Smooth muscle cell (in vitro differentiated cells): ENCODE data around the gene NAALADL1. TPM values are rescaled to one million over a fixed set of nuclear protein-coding genes. Genes with fewer than 3 reads are reported as not detected.
"Not testable (repeated sequence)": the region's sequence is repeated elsewhere in the genome, so short reads cannot be mapped to it uniquely, and the experiment has no call there.

Source experiments
- DNase-seq: peaks from one replicate; lab custom pipeline; 2025; ENCODE audit not compliant: unreplicated experiment; lab: John Stamatoyannopoulos, UW
- H2AFZ ChIP-seq: fragments of 200-600 bp; sonication (generic); 2 replicates; pipeline ENCODE4 v1.6.0; 2016; ENCODE audit warnings: antibody characterized with exemption, low read depth, mild to moderate bottlenecking
- H3F3A ChIP-seq: fragments of 200-600 bp; sonication (generic); 2 replicates; pipeline ENCODE4 v1.6.0; 2017; ENCODE audit warnings: antibody characterized with exemption, low read depth
- H3K27ac ChIP-seq: fragments of 200-600 bp; sonication (generic); 2 replicates; pipeline ENCODE4 v1.5.1; 2016; ENCODE audit warnings: low read depth, mild to moderate bottlenecking
- H3K27me3 ChIP-seq: fragments of 200-600 bp; sonication (generic); 2 replicates; pipeline ENCODE4 v1.6.1; 2016; ENCODE audit warnings: low read depth, mild to moderate bottlenecking
- H3K36me3 ChIP-seq: fragments of 200-600 bp; sonication (generic); 2 replicates; pipeline ENCODE4 v1.5.1; 2016; ENCODE audit warnings: low read depth
- H3K4me1 ChIP-seq: fragments of 200-600 bp; sonication (generic); 2 replicates; pipeline ENCODE4 v1.5.1; 2016; ENCODE audit warnings: low read depth
- H3K4me2 ChIP-seq: fragments of 200-600 bp; sonication (generic); 2 replicates; pipeline ENCODE4 v1.6.0; 2016; ENCODE audit warnings: mild to moderate bottlenecking
- H3K4me3 ChIP-seq: fragments of 200-600 bp; sonication (generic); 2 replicates; pipeline ENCODE4 v1.5.1; 2016; ENCODE audit warnings: mild to moderate bottlenecking
- H3K79me2 ChIP-seq: fragments of 200-600 bp; sonication (generic); 2 replicates; pipeline ENCODE4 v1.6.0; 2016; ENCODE audit warnings: low read depth, mild to moderate bottlenecking
- H3K9ac ChIP-seq: fragments of 200-600 bp; sonication (generic); 2 replicates; pipeline ENCODE4 v1.6.0; 2016; ENCODE audit warnings: low read depth
- H3K9me3 ChIP-seq: fragments of 200-600 bp; sonication (generic); replicated peaks from 2 replicates; pipeline ENCODE4 v1.5.1; 2016; ENCODE audit warnings: low read depth
- H4K20me1 ChIP-seq: fragments of 200-600 bp; sonication (generic); 2 replicates; pipeline ENCODE4 v1.6.0; 2016; ENCODE audit warnings: low read depth
- CTCF ChIP-seq: fragments of 200-600 bp; sonication (generic); IDR thresholded peaks from 2 replicates; pipeline ENCODE4 v1.5.1; 2017; ENCODE audit warnings: borderline replicate concordance, mild to moderate bottlenecking, antibody characterized with exemption; ENCODE audit not compliant: insufficient read depth, poor library complexity, severe bottlenecking
- WGBS: methylation state at CpG from one replicate; pipeline ENCODE4 v1.1.7; 2016; ENCODE audit warnings: low lambda C conversion rate; 5-methylcytosine and 5-hydroxymethylcytosine counted together
- polyA plus RNA-seq: library from polyadenylated mRNA; unstranded; fragments of >200 nt; fragmentation: Nextera tagmentation; extraction: Ambion mirVana; gene quantifications from 2 replicates; pipeline ENCODE4 v1.2.1, GENCODE V29; 2016
- total RNA-seq: library from RNA; depleted of rRNA; stranded (reverse); fragments of >200 nt; gene quantifications from 2 replicates; pipeline ENCODE4 v1.2.3, GENCODE V29; 2014

Gene NAALADL1
- total and polyA plus RNA-seq, 2 experiments from 2014 or later = 1.0 to 7.0 TPM

GRCh38 chr11:65008873-65009272 lies 49.5 kb downstream of the NAALADL1 start:
- Histone ChIP-seq H3K79me2 (no peaks in the 10 kb centered on the region), H3K27ac (no peak overlapping the region), H3K9ac (no peak overlapping the region), H4K20me1 (no peaks in the 10 kb centered on the region), H3K4me1 (peaks cover 5% of the 10 kb centered on the region), H3K4me3 (no peak overlapping the region), H3K27me3 (no peaks in the 10 kb centered on the region), H3F3A (no peaks in the 10 kb centered on the region), H3K4me2 (no peak overlapping the region), H2AFZ (no peak overlapping the region), H3K9me3 (no peaks in the 10 kb centered on the region), H3K36me3 (no peaks in the 10 kb centered on the region)
- no peak for TF ChIP-seq CTCF
- DNase-seq = no peak
- WGBS = 83% methylated on average over 2 of the region's 2 CpGs

- Histone ChIP-seq H3K27me3 (no peaks in the 10 kb centered on the region), H3K9me3 (no peaks in the 10 kb centered on the region), H3K79me2 (no peaks in the 10 kb centered on the region), H3K27ac (no peak overlapping the region), H3K36me3 (no peaks in the 10 kb centered on the region), H4K20me1 (no peaks in the 10 kb centered on the region), H2AFZ (no peak overlapping the region), H3K9ac (peak overlapping the region; percentile 46), H3F3A (no peaks in the 10 kb centered on the region), H3K4me2 (no peak overlapping the region), H3K4me1 (peaks cover 2% of the 10 kb centered on the region), H3K4me3 (no peak overlapping the region)
- no peak for TF ChIP-seq CTCF
- DNase-seq = no peak
- 87% methylated on average over 7 of the region's 7 CpGs for WGBS
Observed at GRCh38 chr11:65008016-65008415, 50.3 kb downstream of the NAALADL1 start.

GRCh38 chr11:65003968-65004367 lies 54.4 kb downstream of the NAALADL1 start:
- not testable (repeated sequence) for H3K36me3 ChIP-seq, H3K9ac ChIP-seq, H3F3A ChIP-seq, DNase-seq, H3K4me3 ChIP-seq, H3K4me2 ChIP-seq, H4K20me1 ChIP-seq, H3K27me3 ChIP-seq, H2AFZ ChIP-seq, H3K9me3 ChIP-seq, H3K4me1 ChIP-seq, H3K27ac ChIP-seq, H3K79me2 ChIP-seq
- WGBS = 53% methylated on average over 3 of the region's 3 CpGs

GRCh38 chr11:65003282-65003681 lies 55.1 kb downstream of the NAALADL1 start:
- no peak for DNase-seq
- no peak overlapping the region for H3K4me3 ChIP-seq
- WGBS = 79% methylated on average over 7 of the region's 7 CpGs
- H4K20me1 ChIP-seq = no peaks in the 10 kb centered on the region
- no peak for TF ChIP-seq CTCF
- H3K27me3 ChIP-seq = no peaks in the 10 kb centered on the region
- H3K36me3 ChIP-seq = no peaks in the 10 kb centered on the region
- no peaks in the 10 kb centered on the region for H3K9me3 ChIP-seq
- no peak overlapping the region for H3K9ac ChIP-seq
- H3K27ac ChIP-seq = no peak overlapping the region
- no peaks in the 10 kb centered on the region for H3K4me1 ChIP-seq
- no peaks in the 10 kb centered on the region for H3F3A ChIP-seq
- H3K4me2 ChIP-seq = no peak overlapping the region
- no peaks in the 10 kb centered on the region for H3K79me2 ChIP-seq
- no peak overlapping the region for H2AFZ ChIP-seq
